GM12891 (cell line): ENCODE data around the gene DENND1A.

Source experiments
- POLR2A ChIP-seq: IDR thresholded peaks from 2 replicates; pipeline ENCODE4 v1.6.1; 2011; ENCODE audit warnings: low read depth, low read length, control low read depth
- POLR2AphosphoS5 ChIP-seq: IDR thresholded peaks from 2 replicates; pipeline ENCODE4 v1.6.1; 2011; ENCODE audit warnings: low read depth, low read length, control low read depth
- SPI1 ChIP-seq: IDR thresholded peaks from 2 replicates; pipeline ENCODE4 v1.6.1; 2011; ENCODE audit warnings: low read depth, low read length, control low read depth
- TAF1 ChIP-seq: IDR thresholded peaks from 2 replicates; pipeline ENCODE4 v1.6.1; 2011; ENCODE audit warnings: low read depth, low read length, control low read depth

DNA sequence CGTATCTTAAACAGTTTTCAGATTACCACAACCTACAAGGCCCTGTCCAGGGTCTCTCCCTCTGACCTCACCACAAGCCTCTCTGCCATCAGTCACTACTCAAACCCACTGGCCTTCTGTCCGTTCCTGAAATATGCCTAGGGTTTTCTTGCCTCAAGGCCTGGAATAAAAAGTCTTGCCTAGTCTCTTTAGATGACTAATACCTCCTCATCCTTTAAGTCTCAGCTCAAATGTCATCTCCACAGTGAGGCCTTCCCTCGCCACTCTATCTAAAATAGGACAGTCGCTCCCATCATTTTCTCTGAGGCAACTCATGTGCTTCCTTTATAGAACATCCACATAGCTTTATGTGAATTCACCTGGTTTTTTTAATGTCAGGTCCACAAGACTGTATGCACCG, 5.2 kb downstream of the DENND1A start:
- TF ChIP-seq TAF1 (no peak), POLR2AphosphoS5 (no peak), SPI1 (no peak), POLR2A (no peak)
